Measurements from ENCODE around the gene FAM20C.

FAM20C gene

GRCh38 chr7:211033-211714 lies 18.8 kb downstream of the FAM20C start:
- DNase-seq, result no peak

DNA sequence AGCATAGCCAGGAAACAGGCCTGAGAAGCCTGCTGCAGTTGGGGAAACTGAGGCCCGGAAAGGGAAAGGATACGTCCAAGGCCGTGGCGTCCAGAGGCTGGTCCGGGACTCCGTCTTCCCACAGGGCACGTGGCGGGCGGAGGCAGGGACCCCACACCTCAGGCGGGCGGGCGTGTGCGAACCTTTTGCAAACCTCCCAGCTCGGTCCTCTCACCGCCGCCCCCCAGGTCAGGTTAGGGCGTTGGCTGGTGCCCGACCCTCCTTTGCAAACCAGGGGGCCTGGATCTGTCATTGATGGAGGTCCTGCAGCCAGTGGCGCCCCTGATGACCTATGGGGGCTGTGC lies 19.3 kb downstream of the FAM20C start:
- DNase-seq, result no peak

- no peak for DNase-seq
These were observed 20.4 kb downstream of the FAM20C start for GRCh38 chr7:212754-213153.

- no peak for DNase-seq
These were observed 21.1 kb downstream of the FAM20C start for GRCh38 chr7:213324-213993.

DNA sequence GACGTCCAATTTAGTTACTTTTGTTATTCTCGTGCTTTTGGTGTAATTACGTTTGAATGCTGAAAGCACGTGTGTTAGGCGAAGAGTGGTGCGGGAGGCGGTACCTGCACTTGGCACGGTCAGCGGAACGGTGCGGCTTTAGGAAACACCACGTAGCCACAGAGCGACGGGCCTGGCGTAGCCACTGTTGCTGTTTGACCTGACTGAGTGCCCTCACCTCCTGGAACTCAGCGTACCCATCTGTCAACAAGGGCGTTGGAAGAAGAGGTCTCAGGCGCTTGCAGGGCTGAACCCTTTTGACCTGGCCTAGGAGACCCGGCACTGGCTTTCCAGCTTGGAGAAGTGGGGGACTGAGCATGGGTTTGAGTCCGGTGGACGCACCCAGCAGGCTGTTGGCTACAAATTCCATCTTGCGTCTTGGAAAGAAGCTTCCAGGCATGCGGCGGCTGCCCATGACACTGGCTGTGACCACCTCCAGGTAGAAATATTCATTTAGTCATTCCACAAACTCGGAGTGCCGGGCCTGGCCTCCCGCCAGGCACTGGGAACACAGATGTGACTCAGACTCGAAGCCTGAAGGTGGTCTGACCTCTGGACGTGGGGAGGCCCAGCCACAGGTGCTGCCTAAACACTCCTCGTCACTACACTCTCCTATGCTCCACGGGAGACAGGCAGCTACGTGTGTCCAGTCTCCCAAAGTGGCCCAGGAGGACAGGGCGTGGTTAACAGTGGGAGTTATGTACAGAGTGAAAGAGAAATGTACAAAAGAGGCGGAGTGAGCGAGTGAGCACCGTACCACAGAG lies 22.2 kb downstream of the FAM20C start:
- no peak for DNase-seq

- DNase-seq, result no peak
These were observed 24.3 kb downstream of the FAM20C start for GRCh38 chr7:216360-217300.

DNA sequence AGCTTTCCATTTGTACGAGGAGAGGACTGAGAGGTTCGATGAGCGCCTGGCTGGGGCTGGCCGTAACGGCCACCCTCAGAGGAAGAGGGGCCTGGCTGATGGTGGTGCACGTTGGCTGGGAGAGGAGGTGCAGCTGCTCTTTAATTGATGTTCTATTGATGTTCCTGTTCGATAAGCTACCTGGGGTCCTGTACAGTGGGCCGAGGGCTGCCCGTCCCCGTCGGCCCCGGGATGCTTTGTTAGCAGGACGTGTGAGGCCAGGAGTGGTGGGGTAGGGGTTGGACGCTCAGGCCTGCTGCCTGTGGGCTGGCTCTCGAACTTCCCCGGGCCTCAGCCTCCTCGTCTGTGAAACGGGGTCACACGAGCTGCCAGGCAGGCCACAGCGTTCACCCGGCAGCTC lies 25.4 kb downstream of the FAM20C start:
- DNase-seq, result no peak

DNA sequence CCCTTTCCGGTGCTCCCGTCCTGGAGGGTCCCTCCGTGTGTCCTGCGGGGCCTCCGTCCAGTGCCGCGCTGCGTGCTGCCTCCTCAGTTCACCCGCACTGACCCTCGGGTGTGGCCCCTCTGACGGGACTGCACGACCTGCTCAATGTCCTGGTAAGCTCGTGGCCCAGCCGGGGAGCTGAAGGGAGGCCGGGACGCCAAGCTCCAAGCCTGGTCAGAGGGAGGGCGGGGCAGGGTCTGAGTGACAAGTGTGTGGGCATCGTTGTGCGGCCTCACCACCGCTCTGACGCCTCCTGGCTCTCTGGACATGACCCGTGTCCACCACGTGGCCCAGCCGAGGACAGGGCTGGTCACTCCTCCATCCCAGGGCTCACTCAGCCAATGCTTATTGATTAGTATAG lies 25.9 kb downstream of the FAM20C start:
- no peak for DNase-seq

- DNase-seq, result no peak
These were observed 26.7 kb downstream of the FAM20C start for GRCh38 chr7:218896-219580.

DNA sequence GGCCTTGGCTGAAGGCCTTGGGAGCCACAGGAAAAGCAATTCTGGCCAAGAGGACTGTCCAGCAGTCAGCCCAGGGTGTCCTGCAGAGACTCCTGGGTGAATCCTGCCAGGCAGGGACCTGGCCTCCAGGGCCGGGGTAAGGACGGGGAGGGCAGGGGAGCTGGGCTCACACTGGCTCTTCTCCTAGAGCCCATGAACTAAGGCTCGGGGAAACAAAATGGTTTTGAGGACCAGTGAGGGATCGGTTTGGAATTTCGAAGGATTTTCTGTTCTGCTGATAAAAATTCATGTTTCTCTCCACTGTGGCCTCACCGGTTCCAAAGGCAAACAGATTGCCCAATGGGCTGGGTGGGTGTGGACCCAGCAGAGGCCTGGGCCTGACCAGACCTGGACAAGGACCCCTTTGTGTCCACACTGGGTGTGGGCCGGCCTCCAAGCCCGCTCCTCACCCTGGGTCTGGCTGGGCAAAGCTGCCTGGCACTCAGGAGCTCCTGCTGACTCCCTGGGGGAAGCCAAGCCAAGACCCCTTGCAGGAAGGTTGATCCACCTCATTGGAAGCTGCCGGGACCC lies 27.3 kb downstream of the FAM20C start:
- DNase-seq, result no peak

DNA sequence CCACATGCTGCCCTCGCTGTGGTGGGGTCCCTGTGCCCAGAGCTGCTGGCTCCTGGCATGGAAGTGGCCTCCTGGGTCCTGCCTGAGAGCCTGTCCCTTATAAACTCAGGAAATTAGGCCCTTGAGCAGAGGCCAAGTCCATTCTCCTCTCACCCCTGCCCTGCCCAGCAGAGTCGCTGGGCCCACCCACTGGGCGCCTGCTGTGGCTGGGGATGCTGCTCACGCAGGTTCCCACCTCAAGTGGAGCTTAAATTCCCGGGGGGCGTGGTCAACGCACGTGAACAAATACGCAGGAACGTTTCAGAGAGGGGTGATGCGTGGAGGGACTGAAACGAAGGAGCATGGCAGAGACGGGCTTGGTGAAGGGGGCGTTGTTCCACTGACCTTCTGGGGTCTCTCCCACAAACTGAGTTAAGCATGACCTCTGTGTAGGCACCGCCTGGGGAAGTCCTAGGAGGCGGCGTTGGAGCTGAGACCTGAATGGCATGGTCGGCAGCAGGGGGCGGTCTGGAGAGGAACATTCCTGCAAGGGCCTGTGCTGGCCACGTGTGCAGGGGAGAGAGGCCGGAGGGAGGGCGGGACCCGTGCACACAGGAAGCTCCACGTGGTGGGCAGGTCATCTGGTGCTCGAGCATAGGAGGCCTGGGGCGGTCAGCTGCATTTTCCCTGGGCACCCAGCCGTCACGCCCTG lies 27.9 kb downstream of the FAM20C start:
- no peak for DNase-seq

DNA sequence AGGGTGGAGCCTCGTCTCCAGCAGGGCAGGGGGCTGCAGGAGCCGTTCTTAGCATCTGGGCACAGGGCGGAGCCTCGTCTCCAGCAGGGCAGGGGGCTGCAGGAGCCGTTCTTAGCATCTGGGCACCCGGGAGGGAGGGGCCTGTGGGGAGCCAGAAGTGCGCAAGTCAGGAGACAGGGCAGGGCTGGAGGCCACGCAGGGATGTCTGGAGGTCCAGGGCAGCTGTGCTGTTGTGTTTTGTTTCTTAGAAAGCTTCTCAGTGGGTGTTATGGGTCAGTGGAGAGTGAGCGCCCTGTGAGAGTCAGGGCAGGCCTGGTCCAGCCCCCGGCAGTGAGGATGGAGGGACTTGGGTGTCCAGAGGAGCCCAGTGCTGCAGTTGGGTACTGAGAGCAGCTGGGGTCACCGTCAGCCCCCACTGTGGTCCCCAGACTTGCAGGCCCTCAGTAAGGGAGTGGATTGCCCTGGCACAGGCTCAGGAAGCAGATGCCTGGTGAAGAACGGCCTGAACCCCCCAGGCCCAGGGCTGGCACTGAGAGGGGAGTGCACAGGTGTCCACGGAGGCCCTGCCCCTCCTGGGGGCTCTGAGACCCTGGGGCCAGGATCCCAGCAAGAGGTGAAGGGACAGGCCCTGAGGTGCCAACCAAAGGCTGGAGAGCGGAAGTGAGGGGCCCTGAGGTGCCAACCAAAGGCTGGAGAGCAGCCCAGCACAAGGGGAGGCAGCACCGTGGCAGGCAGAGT lies 29.8 kb downstream of the FAM20C start:
- DNase-seq, result no peak

GRCh38 chr7:222716-223041 lies 30.3 kb downstream of the FAM20C start:
- DNase-seq, result no peak

GRCh38 chr7:223118-223800 lies 30.9 kb downstream of the FAM20C start:
- no peak for DNase-seq

GRCh38 chr7:223861-224260 lies 31.5 kb downstream of the FAM20C start:
- no peak for DNase-seq

GRCh38 chr7:226281-226895 lies 34.0 kb downstream of the FAM20C start:
- DNase-seq, result no peak

- no peak for DNase-seq
These were observed 35.6 kb downstream of the FAM20C start for GRCh38 chr7:227926-228325.

DNA sequence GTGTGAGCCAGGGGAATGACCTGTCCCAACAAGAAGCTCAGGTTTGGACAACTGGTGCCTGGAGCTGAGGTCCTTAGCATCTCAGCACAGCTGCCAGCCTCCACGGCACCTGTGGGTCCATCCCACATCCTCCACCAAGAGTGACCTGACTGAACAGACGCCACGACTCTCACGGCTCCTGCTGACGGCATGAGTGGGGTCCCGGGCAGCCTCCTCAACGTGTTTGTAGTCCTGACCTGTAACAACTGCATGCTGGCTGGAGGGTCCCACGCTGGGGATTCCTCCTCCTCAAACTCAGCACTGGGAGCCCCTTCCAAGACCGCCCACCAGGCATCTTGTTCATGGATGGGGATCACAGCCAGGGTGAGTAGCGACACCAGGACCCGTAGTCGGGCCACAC lies 36.2 kb downstream of the FAM20C start:
- DNase-seq, result no peak

DNA sequence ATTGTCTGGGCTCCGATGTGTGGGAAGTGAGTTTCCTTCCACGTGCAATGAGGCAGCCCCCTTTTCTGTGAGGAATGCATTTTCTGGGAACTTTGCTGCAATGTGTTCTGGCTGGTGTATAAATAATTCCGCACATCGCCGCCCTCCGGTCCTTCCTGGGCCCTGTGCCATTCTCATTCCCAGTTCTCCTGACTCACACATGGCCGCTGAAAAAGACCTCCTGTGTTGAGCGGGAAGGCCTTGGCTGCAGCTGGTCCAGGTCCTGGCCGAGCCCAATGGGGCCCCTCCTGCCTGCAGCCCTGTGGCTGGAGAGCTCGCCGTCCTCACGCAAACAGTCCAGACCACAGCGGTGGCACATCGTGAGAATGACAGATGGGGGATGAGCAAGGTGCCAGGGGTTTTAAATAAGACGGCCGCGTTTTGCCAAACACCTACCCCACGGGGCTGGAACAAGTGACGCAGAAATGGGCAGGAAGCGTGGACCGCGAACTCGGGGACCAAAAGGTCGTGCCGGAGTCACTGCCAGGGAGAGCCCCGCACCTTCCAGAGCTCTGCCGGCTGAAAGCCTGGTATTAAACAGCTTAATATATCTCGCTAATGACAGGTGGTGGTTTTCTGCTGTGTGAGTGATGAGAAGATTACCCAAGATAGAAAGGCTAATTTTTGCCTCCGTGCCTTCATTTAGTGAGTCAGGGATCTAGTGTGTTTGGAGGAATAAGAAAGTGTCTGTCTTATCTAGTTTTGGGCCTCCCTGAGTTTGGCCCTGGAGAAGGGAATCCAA lies 37.0 kb downstream of the FAM20C start:
- DNase-seq, result no peak

Measured in T-helper 1 cell (primary cell).